ENCODE data around the gene ADAMTS18. TPM values are rescaled to one million over a fixed set of nuclear protein-coding genes. Genes with fewer than 3 reads are reported as not detected.
"Not testable (repeated sequence)": the region's sequence is repeated elsewhere in the genome, so short reads cannot be mapped to it uniquely, and the experiment has no call there.

Gene ADAMTS18
- total RNA-seq, 1 donor from 2014 or later = 7.4 TPM

DNA sequence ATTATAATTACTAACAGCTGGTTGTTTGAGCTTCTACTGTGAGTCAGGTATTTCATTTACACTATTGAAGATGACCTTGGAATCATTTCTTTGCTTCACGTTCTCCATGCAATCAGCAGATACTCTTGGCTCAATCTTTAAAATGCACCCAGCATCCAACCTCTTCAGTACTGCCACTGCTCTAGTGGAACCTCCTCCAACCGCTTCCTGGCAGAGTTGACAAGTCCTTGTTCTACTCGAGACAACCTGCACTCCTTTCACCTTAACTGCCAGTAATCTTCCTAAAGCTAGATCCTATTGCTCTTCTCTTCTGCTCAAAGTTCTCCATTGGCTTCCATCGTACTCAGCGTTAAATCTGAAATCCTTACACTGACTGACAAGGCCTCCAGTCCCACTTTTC, 149.2 kb downstream of the ADAMTS18 start:
- DNase-seq (ENCODE audit: low read depth in 2 of 2) = no peak

DNA sequence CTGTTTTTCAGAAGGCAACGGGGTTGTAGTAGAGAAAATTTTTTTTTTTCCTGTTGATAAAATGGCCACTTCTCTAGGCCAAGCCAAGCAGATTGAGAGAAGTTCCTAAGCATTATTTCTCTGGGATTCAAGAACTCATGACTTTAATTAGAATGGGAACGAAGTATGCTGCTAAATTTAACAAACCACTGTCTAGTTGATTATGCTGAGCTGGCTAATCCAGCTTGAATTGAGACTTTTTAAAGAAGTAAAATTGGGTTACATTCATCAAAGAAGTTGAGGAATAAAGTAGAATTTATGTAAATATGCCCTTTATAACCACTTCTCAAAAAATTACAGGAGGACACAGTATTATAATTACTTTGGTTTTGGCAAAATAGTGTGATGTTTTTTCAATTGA, 152.5 kb downstream of the ADAMTS18 start:
- no peak for DNase-seq (ENCODE audit: low read depth in 2 of 2)

DNA sequence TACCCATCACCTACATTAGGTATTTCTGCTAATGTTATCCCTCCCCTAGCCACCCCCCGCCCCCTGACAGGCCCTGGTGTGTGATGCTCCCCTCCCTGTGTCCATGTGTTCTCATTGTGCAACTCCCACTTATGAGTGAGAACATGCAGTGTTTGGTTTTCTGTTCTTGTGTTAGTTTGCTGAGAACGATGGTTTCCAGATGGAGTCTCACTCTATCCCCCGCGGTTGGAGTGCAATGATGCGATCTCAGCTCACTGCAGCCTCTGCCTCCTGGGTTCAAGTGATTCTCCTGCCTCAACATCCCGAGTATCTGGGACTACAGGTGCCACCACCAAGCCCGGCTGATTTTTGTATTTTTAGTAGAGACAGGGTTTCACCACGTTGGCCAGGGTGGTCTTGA, 155.5 kb downstream of the ADAMTS18 start:
- not testable (repeated sequence) for DNase-seq (ENCODE audit: low read depth in 2 of 2)

DNA sequence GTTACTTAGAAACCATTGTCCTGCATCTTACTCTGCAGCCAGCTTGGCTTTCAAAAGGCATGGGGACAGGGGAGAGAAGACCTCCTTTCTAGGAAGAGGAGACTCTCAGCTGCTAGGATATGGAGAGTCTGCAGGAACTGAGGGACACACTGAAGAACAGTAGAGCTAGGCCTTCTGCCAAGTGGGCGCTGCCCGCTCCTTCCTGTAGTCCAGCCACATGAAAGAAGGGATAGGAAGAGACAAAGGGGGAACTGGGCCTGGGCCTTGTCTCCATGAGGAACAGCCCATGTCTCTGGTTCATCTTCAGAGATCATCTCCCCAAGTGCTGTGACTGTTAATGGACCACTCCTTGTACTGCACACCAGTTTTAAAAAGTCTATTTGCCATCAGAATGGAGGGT, 157.3 kb downstream of the ADAMTS18 start:
- DNase-seq (ENCODE audit: low read depth in 2 of 2) = no peak

DNA sequence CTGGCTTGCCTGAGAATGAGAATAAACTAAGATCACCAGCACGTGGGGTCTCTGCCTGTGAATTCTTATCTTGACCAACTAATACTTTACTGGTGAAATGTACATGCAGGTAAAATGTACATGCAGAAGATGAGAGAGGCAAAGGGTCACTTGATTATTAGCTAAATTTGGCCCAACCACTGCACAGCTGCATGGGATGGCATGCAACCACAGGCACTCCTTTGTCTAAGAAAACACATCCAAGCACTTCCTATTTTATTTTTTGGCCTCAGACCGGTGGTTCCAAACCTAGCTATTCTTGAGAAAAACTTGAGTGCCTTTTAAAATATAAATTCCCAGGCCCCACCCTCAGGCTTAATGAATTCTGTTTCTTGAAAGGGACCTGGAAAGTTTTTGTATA, 157.7 kb downstream of the ADAMTS18 start:
- DNase-seq (ENCODE audit: low read depth in 2 of 2) = no peak

DNA sequence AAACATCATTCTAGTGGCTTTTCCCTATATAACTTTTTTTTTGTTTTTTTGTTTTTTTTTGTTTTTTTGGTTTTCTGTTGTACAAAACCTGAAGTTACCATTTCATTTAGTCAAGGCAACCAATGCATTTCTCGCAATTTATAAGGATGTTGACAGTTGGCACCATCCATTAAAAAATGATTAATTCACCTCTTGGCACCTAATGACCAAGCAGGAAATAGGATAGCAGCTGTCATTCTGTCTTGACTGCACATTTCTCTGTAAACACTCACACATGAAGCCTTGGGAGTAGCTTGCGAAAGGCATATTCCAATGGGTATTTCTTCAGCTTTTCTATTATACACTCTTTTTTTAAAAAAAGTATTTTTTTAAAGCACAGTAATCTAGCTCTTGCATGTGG, 158.2 kb downstream of the ADAMTS18 start:
- peak in 1 of 2 donors; percentile 21 for DNase-seq (ENCODE audit: low read depth in 2 of 2)

DNA sequence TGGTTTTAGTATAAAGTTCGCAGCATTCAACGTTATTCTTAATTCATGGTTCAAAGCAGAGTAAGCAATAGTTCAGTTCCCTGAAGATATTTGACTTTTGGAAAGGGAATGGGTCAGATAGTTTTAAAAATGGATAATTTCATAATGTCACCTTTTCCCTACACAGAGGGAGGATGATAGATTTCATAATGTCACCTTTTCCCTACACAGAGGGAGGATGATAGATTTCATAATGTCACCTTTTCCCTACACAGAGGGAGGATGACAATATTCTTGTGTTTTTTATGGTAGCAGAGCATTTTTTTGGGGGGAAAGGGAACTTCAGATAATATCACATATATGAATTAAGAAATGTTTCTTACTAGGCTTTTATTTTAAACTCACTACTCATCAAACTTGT, 159.5 kb downstream of the ADAMTS18 start:
- not testable (repeated sequence) for DNase-seq (ENCODE audit: low read depth in 2 of 2)

DNA sequence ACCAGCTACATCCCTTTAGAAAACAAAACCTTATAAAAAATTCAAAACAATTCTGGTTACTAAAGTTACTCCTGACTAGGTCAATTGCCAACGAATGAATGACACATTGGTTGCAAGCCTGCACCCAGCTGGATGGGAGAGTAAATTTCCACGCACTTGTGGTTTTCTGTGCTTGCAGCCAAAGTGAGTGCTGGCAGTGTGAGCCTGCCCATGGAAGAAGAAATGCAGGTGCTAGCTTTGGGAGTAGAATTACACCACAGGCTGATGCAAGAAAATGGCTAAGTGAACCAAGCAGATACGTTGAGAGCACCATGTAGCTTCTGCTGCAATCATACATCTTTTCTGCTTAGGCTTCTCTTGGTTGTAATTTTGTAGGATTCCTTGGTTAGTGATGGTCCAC, 161.0 kb downstream of the ADAMTS18 start:
- DNase-seq (ENCODE audit: low read depth in 2 of 2) = no peak

DNA sequence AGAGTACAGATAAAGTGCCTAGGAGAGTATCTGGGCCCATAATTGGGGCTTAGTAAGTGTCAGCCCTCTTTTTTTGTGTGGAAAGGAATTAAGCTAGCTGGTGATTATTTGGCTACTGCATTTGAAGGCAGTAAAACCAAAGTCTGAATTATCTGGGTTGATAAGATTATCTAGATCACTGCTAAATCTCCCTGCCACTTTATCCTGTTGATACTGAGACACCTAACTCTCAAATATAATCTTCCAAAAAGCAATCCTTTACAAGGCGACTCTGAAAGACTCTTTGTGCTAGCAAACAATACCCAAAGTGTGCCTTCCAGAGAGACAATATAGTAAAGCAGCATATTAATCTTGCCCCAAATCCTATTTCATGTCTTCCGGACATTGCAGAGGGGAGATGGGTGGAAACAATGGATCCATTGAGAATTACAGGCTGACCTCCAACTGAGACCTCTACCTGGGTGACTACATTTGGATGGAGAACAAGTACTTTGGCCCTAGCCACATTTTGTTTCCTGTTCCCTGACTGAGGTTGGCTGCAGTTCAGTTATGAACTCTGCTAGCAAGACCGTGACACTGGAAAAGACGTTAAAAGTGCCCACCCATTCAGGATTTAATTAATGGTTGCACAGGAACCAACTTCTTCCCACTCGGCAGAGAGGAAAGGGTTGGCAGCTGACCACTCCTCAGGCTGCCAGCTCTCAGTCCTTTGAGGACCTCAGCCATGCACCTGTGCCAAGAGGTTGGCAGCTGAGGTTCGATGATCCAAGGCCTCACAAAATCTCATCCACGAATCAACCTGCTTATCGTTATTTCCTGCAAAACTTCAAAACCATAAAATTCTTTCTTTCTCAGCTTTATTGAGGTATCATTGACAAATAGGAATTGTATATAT, 163.1 kb downstream of the ADAMTS18 start:
- DNase-seq (ENCODE audit: low read depth in 2 of 2) = no peak

DNA sequence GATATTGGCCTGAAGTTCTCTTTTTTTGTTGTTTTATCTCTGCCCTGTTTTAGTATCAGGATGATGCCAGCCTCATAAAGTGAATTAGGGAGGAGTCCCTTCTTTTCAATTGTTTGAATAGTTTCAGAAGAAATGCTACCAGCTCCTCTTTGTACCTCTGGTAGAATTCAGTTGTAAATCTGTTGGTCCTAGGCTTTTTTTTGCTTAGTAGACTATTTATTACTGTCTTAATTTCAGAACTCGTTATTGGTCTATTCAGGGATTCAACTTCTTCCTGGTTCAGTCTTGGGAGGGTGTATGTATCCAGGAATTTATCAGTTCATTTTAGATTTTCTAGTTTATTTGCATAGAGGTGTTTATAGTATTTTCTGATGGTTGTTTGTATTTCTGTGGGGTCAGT, 168.6 kb downstream of the ADAMTS18 start:
- DNase-seq (ENCODE audit: low read depth in 2 of 2) = not testable (repeated sequence)

DNA sequence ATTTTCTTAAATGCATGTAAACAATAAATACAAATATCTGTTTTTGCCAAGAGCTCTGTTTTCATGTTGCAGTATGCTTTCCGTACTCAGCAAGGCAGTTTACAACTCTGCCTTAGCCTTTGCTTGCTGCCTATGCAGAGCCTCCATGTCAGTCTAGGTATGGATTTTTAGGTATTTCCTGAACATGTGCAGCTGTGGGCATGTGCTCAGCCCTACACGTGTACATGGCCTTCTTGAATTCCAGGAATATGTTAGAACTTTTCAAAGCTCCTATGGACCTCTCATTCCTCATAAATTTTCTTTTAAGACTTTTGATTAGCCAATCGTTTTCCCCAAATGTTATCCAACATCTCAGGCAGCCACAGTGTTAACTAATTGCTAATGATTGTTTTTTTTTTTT, 171.9 kb downstream of the ADAMTS18 start:
- no peak for DNase-seq (ENCODE audit: low read depth in 2 of 2)

DNA sequence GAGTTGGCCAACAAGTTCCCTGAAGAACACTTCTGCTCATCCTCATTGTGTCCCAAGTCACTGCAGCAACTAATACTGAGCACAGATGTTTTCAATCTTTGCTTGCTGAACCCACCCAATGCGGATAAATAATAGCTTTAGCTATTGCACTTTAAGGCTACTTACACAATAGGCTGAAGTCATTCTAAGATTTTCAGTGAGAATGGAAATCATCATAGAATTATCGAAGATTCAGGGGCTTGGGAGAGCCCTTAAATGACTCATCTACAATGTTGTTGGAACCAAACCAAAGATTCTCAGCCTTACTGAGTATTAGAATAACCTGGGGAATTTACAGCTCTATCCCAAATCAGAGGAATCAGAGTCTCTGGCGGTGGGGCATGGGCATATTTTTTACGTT, 184.4 kb downstream of the ADAMTS18 start:
- DNase-seq (ENCODE audit: low read depth in 2 of 2) = no peak

DNA sequence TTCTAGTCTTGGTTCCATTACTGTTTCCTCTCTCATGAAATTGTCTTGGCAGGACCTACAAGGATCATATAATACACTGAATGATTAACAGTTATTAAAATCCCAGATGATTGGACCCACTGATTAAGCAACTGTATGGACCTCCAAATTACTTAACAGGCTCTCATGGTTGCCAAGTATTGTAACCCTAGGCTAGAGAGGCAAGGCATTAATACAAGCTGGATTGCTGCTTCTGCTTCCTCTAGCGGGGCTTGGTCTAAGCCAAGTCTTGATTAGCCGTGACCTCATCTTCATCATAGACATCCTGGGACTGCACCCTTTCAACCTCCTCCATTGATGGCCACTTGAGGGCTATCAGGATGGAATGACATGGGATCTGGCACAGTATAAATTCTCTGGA, 188.7 kb downstream of the ADAMTS18 start:
- no peak for DNase-seq (ENCODE audit: low read depth in 2 of 2)

DNA sequence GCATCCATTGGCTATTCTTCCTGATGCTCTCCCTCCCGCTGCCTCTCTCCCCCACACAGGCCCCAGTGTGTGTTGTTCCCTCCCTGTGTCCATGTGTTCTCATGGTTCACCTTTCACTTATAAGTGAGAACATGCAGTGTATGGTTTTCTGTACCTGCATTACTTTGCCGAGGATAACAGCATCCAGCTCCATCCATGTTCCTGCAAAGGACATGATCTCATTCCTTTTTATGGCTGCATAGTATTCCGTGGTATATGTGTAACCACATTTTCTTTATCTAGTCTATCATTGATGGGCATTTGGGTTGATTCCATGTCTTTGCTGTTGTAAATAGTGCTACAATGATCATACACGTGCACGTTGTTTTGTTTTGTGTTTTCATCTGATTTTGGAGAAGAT, 192.4 kb downstream of the ADAMTS18 start:
- DNase-seq (ENCODE audit: low read depth in 2 of 2) = not testable (repeated sequence)

DNA sequence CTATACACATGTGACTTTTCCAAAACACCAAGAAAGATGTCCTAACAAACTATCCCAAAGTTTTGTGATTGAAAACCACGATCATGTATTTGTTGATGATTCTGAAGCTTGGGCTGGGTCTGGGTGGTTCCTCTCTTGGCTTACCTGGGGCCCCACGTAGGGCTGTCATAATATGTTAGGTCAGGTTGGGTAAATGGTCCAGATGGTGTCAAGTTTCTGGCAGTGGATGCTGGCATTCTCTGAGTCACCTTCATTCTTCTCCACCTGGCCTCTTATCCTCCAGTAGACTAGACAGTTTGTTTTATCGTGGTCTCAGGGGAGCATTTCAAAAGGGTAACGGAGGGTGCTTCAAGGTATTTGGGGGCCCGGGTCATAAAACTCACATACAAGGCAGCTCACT, 196.2 kb downstream of the ADAMTS18 start:
- DNase-seq (ENCODE audit: low read depth in 2 of 2) = no peak

DNA sequence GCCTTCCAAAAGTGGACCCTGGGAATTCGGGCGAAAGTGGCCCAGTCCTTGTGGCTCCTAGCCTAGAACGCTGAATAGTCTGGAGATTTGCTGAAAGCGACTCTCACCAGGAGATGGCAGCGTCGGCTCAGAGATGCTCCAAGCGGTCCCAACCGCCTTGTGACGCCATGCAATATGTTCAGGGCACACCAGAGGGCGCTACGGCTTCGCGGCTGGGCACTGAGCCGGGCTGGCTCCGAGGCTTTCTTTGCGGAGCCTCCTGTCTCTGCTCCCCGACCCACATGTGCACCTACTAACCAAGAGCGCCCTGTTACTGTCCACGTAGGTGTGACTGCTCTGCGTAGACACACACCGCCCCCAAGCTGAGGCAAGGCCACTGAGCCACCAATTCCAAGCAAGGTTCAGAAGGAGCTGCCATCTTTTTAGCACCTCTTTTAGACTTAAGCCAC, 198.7 kb downstream of the ADAMTS18 start:
- DNase-seq (ENCODE audit: low read depth in 2 of 2) = peak; percentile 70 to 86

DNA sequence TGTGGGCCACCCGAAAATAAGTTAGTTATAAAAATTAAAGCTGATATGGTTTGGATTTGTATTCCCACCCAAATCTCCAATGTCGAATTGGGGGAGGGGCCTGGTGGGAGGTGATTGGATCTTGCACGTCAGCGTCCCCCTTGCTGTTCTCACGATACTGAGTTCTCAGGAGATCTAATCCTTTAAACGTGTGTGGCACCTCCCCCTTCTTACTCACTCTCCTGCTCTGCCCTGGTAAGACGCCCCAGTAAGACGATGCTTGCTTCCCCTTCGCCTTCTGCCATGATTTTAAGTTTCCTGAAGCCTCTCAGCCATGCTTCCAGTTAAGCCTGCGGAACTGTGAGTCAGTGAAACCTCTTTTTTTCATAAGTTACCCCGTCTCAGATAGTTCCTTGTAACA, 200.2 kb downstream of the ADAMTS18 start:
- DNase-seq (ENCODE audit: low read depth in 2 of 2) = no peak

DNA sequence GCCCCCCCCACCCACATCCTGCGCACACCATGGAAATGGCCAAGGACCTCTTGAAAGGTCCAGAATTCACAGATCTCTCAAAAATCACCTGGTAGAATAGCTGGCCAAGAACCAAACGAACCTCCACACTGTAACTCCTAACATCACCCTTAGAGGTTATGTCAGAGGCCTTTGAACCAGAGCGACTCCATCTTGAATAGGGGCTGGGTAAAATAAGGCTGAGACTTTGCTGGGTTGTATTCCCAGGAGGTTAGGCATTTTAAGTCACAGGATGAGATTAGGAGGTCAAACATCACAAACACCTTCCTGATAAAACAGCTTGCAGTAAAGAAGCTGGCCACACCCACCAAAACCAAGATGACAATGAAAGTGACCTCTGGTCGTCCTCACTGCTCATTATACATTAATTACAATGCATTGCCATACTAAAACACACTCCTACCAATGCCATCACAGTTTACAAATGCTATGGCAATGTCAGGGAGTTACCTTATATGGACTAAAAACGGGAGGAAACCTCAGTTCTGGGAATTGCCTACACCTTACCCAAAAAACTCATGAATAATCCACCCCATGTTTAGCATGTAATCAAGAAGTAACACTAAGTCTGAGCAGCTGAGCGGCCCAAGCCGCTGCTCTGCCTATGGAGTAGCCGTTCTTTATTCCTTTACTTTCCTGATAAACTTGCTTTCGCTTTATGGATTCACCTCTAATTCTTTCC, 200.9 kb downstream of the ADAMTS18 start:
- DNase-seq (ENCODE audit: low read depth in 2 of 2) = no peak

Other genes starting within 250 kb of the ADAMTS18 start
- 7.7 and 9.5 TPM in 2 replicates for gene MON1B, start 243.8 kb downstream of the ADAMTS18 start, total RNA-seq
- gene SYCE1L, start 235.6 kb downstream of the ADAMTS18 start, total RNA-seq = 1.6 and 2.1 TPM in 2 replicates